A549 (cell line): ENCODE measurements around the gene NT5DC2. TPM values are rescaled to one million over a fixed set of nuclear protein-coding genes. Genes with fewer than 3 reads are reported as not detected.

Experiments
- ATAC-seq, 2 experiments: fragments of 200-7000 bp in 1 of 2; fragments of >200 bp in 1 of 2; cut with Nextera tagmentation in 1 of 2; cut with Tn5 transposase in 1 of 2; 3 replicates each; pipeline versions ENCODE4 v1.8.0 to v1.9.1; 2018 to 2020; ENCODE audit warnings: mild to moderate bottlenecking in 1 of 2, moderate library complexity in 1 of 2
- CTCF ChIA-PET: fragments of 300-600 bp; sonication (Branson Sonifier 250); formaldehyde crosslinking; extraction: SDS; loops from one replicate; lab custom pipeline; 2021; ENCODE audit warnings: antibody characterized with exemption, inconsistent platforms; lab: Yijun Ruan, JAX
- POLR2A ChIA-PET: fragments of 350-600 bp; formaldehyde crosslinking; extraction: SDS; loops from one replicate; lab custom pipeline; 2021; ENCODE audit warnings: antibody characterized with exemption, inconsistent platforms; lab: Yijun Ruan, JAX
- DNase-seq, 2 experiments: peaks; one replicate each; pipeline versions ENCODE4 v3.0.0 to v3.0.0-alpha.2; 2011 to 2016; ENCODE audit warnings: low read depth in 1 of 2, low spot score in 1 of 2
- FAIRE-seq: peaks from 2 replicates; lab custom pipeline; 2011; peaks lifted over from hg19 to GRCh38; lab: Jason Lieb, UNC
- H3K27ac ChIP-seq, 2 experiments: fragments of >200 bp; sonication (Bioruptor Twin); formaldehyde crosslinking; 3 replicates each; pipeline ENCODE4 v1.5.1; 2016 to 2017
- H3K4me1 ChIP-seq: fragments of >200 bp; sonication (Bioruptor Twin); formaldehyde crosslinking; 3 replicates; pipeline ENCODE4 v1.6.1; 2016
- H3K4me2 ChIP-seq: fragments of >200 bp; sonication (Bioruptor Twin); formaldehyde crosslinking; 3 replicates; pipeline ENCODE4 v1.6.1; 2016
- H3K4me3 ChIP-seq: fragments of >200 bp; sonication (Bioruptor Twin); formaldehyde crosslinking; 3 replicates; pipeline ENCODE4 v1.5.1; 2016
- H3K9me3 ChIP-seq: fragments of >200 bp; sonication (Bioruptor Twin); formaldehyde crosslinking; 3 replicates; pipeline ENCODE4 v1.6.1; 2016
- CBX2 ChIP-seq: fragments of 200-600 bp; sonication (generic); IDR thresholded peaks from 2 replicates; pipeline ENCODE4 v1.6.1; 2016; ENCODE audit warnings: low read depth, mild to moderate bottlenecking, borderline replicate concordance
- CBX8 ChIP-seq: fragments of 200-600 bp; sonication (generic); IDR thresholded peaks from 2 replicates; pipeline ENCODE4 v1.6.1; 2016
- CEBPB ChIP-seq, 2 experiments: fragments of >200 bp in 1 of 2; sonication (Bioruptor Twin) in 1 of 2; formaldehyde crosslinking in 1 of 2; IDR thresholded peaks; 2 replicates each; pipeline ENCODE4 v1.6.1; 2012 to 2016
- CHD4 ChIP-seq: fragments of 200-600 bp; sonication (generic); IDR thresholded peaks from 2 replicates; pipeline ENCODE4 v1.6.1; 2016; ENCODE audit warnings: antibody characterized with exemption, mild to moderate bottlenecking, borderline replicate concordance
- EP300 ChIP-seq, 2 experiments: fragments of >200 bp; sonication (Bioruptor Twin); formaldehyde crosslinking; IDR thresholded peaks; 2 replicates in 1 of 2; 3 replicates in 1 of 2; pipeline ENCODE4 v1.6.1; 2016 to 2017
- ESRRA ChIP-seq: fragments of 150-350 bp; IDR thresholded peaks from 2 replicates; pipeline ENCODE4 v1.6.1; 2014; ENCODE audit warnings: mild to moderate bottlenecking, low read length, borderline replicate concordance
- FOSB ChIP-seq: fragments of 250-450 bp; sonication (Bioruptor Pico); IDR thresholded peaks from 2 replicates; pipeline ENCODE4 v1.5.0; 2020; ENCODE audit warnings: mild to moderate bottlenecking, moderate library complexity
- FOSL2 ChIP-seq, 2 experiments: fragments of 450-650 bp in 1 of 2; fragments of >200 bp in 1 of 2; sonication (Bioruptor Twin) in 1 of 2; formaldehyde crosslinking; IDR thresholded peaks; 2 replicates each; pipeline versions ENCODE4 v1.5.0 to v1.6.1; 2016 to 2020; ENCODE audit warnings: mild to moderate bottlenecking in 1 of 2, moderate library complexity in 1 of 2
- HES2 ChIP-seq: fragments of >200 bp; sonication (Bioruptor Twin); formaldehyde crosslinking; IDR thresholded peaks from 2 replicates; pipeline ENCODE4 v1.6.1; 2016
- HOXB5 ChIP-seq: fragments of 250-450 bp; sonication (Bioruptor Pico); IDR thresholded peaks from 2 replicates; pipeline ENCODE4 v1.5.0; 2020; ENCODE audit warnings: mild to moderate bottlenecking, moderate library complexity
- MAZ ChIP-seq: fragments of 150-350 bp; IDR thresholded peaks from 2 replicates; pipeline ENCODE4 v1.6.1; 2014; ENCODE audit warnings: antibody characterized with exemption, low read depth, low read length, borderline replicate concordance
- MYC ChIP-seq: IDR thresholded peaks from 2 replicates; pipeline ENCODE4 v1.6.1; 2012; ENCODE audit warnings: mild to moderate bottlenecking, inconsistent platforms, low read length, improper control_type of control experiment, borderline replicate concordance
- NR3C1 ChIP-seq: fragments of >200 bp; sonication (Bioruptor Twin); formaldehyde crosslinking; IDR thresholded peaks from 3 replicates; pipeline ENCODE4 v1.6.1; 2017
- POLR2A ChIP-seq: IDR thresholded peaks from 2 replicates; pipeline ENCODE4 v1.6.1; 2012; ENCODE audit warnings: mild to moderate bottlenecking, low read length
- RCOR1 ChIP-seq: fragments of 150-350 bp; IDR thresholded peaks from 2 replicates; pipeline ENCODE4 v1.6.1; 2014; ENCODE audit warnings: antibody characterized with exemption, low read length, low read depth
- SREBF2 ChIP-seq: fragments of 450-650 bp; IDR thresholded peaks from 2 replicates; pipeline ENCODE4 v1.6.1; 2014; ENCODE audit warnings: mild to moderate bottlenecking, moderate library complexity
- ZC3H11A ChIP-seq: fragments of 450-650 bp; IDR thresholded peaks from 2 replicates; pipeline ENCODE4 v1.6.1; 2014; ENCODE audit warnings: antibody characterized with exemption, mild to moderate bottlenecking
- ZNF302 ChIP-seq: fragments of 250-450 bp; sonication (Bioruptor Pico); IDR thresholded peaks from 2 replicates; pipeline ENCODE4 v1.9.0; 2021; ENCODE audit warnings: inconsistent platforms, mild to moderate bottlenecking, moderate library complexity
- WGBS: methylation state at CpG from one replicate; pipeline ENCODE4 v1.1.6; 2017; ENCODE audit errors: missing lambda C conversion rate; 5-methylcytosine and 5-hydroxymethylcytosine counted together
- polyA plus RNA-seq, 4 experiments: library from polyadenylated mRNA; depleted of rRNA in 3 of 4; stranded (reverse); fragments of >200 nt; fragmentation: RNase III in 1 of 4; extraction: RNeasy Plus Mini Kit Qiagen cat#74134 plus additional on column Dnase treatment in 1 of 4; gene quantifications; 2 replicates in 3 of 4; 3 replicates in 1 of 4; pipeline ENCODE4 v1.2.3, GENCODE V29; 2011 to 2017
- TF ChIP-seq, protein P1 (sequence below): IDR thresholded peaks from 2 replicates; pipeline ENCODE4 v1.6.1; 2012
- TF ChIP-seq, protein P2 (sequence below): fragments of 200-600 bp; sonication (generic); IDR thresholded peaks from 2 replicates; pipeline ENCODE4 v1.6.1; 2016; ENCODE audit warnings: antibody characterized with exemption, mild to moderate bottlenecking, moderate library complexity

The NT5DC2 gene
- polyA plus RNA-seq, 2 of the 4 experiments (the other 2 are of a cell fraction): 23.2 to 81.1 TPM

GRCh38 chr3:52572221-52572620, 38.6 kb upstream of the NT5DC2 start:
- ChIA-PET POLR2A (no interaction called here), CTCF (interaction anchor here (0.6 kb wide), 1 partner anchor 54 kb away, joined by 4 read pairs; no protein-coding TSS in a partner anchor)
- Histone ChIP-seq H3K4me3 (no peak overlapping the region), H3K27ac (no peak overlapping the region), H3K4me1 (no peaks in the 10 kb centered on the region), H3K9me3 (no peaks in the 10 kb centered on the region)
- FAIRE-seq (no peak), DNase-seq (no peak), ATAC-seq (no peak)
- WGBS: 75% methylated on average over 6 of the region's 6 CpGs
- TF ChIP-seq SREBF2: no peak
- no peak for TF ChIP-seq CBX2
- TF ChIP-seq, protein P1, sequence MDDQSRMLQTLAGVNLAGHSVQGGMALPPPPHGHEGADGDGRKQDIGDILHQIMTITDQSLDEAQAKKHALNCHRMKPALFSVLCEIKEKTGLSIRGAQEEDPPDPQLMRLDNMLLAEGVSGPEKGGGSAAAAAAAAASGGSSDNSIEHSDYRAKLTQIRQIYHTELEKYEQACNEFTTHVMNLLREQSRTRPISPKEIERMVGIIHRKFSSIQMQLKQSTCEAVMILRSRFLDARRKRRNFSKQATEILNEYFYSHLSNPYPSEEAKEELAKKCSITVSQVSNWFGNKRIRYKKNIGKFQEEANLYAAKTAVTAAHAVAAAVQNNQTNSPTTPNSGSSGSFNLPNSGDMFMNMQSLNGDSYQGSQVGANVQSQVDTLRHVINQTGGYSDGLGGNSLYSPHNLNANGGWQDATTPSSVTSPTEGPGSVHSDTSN: no peak
- no peak for TF ChIP-seq POLR2A
- TF ChIP-seq EP300 (IDR thresholded peaks at IDR 0.05): no peak
- TF ChIP-seq, all 56 proteins: peak for 0
- no peak overlapping the region for H3K4me2 ChIP-seq

GRCh38 chr3:52570076-52570475, 36.4 kb upstream of the NT5DC2 start:
- ChIA-PET POLR2A (no interaction called here), CTCF (no interaction called here)
- FAIRE-seq (no peak), ATAC-seq (no peak), DNase-seq (no peak)
- Histone ChIP-seq H3K9me3 (no peaks in the 10 kb centered on the region), H3K4me3 (no peak overlapping the region), H3K27ac (no peak overlapping the region), H3K4me2 (no peak overlapping the region), H3K4me1 (no peaks in the 10 kb centered on the region)
- no peak for TF ChIP-seq ZC3H11A
- TF ChIP-seq MAZ: no peak
- no peak for TF ChIP-seq ESRRA
- TF ChIP-seq, protein P1: no peak
- TF ChIP-seq FOSB (CRISPR knock-in tag): no peak
- TF ChIP-seq MYC: no peak
- TF ChIP-seq HOXB5: no peak
- TF ChIP-seq ZNF302: no peak
- TF ChIP-seq CHD4: no peak
- no peak for TF ChIP-seq HES2
- no peak for TF ChIP-seq FOSL2 (IDR thresholded peaks at IDR 0.05)
- no peak for TF ChIP-seq FOSL2 (CRISPR knock-in tag; IDR thresholded peaks at IDR 0.05)
- no peak for TF ChIP-seq CBX8
- TF ChIP-seq NR3C1: no peak
- TF ChIP-seq CEBPB (IDR thresholded peaks at IDR 0.05): no peak
- TF ChIP-seq RCOR1: no peak
- TF ChIP-seq, protein P2, sequence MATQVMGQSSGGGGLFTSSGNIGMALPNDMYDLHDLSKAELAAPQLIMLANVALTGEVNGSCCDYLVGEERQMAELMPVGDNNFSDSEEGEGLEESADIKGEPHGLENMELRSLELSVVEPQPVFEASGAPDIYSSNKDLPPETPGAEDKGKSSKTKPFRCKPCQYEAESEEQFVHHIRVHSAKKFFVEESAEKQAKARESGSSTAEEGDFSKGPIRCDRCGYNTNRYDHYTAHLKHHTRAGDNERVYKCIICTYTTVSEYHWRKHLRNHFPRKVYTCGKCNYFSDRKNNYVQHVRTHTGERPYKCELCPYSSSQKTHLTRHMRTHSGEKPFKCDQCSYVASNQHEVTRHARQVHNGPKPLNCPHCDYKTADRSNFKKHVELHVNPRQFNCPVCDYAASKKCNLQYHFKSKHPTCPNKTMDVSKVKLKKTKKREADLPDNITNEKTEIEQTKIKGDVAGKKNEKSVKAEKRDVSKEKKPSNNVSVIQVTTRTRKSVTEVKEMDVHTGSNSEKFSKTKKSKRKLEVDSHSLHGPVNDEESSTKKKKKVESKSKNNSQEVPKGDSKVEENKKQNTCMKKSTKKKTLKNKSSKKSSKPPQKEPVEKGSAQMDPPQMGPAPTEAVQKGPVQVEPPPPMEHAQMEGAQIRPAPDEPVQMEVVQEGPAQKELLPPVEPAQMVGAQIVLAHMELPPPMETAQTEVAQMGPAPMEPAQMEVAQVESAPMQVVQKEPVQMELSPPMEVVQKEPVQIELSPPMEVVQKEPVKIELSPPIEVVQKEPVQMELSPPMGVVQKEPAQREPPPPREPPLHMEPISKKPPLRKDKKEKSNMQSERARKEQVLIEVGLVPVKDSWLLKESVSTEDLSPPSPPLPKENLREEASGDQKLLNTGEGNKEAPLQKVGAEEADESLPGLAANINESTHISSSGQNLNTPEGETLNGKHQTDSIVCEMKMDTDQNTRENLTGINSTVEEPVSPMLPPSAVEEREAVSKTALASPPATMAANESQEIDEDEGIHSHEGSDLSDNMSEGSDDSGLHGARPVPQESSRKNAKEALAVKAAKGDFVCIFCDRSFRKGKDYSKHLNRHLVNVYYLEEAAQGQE: no peak
- WGBS: 98% methylated on average over 4 of the region's 4 CpGs
